OCI-LY7 (cell line): ENCODE results near the gene CACNA2D4.

Source experiments
- CTCF ChIP-seq: fragments of 200-600 bp; sonication (generic); conservative IDR thresholded peaks from 2 replicates; pipeline ENCODE4 v1.5.1; 2014; ENCODE audit warnings: mild to moderate bottlenecking, antibody characterized with exemption, low read length, moderate library complexity, mixed read lengths
- EZH2phosphoT487 ChIP-seq: fragments of 200-600 bp; sonication (generic); IDR thresholded peaks from 2 replicates; pipeline ENCODE4 v1.6.1; 2018; ENCODE audit warnings: low read depth, borderline replicate concordance, mild to moderate bottlenecking, mixed run types, antibody characterized with exemption, low read length, moderate library complexity, mixed read lengths

GRCh38 chr12:1933342-1934051 is 15.0 kb upstream of the CACNA2D4 start:
- TF ChIP-seq CTCF, result peak; percentile 25; the same call in 1 of the 2 replicates
- TF ChIP-seq EZH2phosphoT487, result no peak
